Esophagus squamous epithelium (tissue), 4 donors: ENCODE data around the gene BCL2.

Experiments used
- CTCF ChIP-seq, 6 experiments: fragments of 450-650 bp in 4 of 6; fragments of 200-600 bp in 2 of 6; sonication (generic) in 2 of 6; IDR thresholded peaks; one replicate each; pipeline ENCODE4 v1.5.1; 2016 to 2019; ENCODE audit warnings: antibody characterized with exemption in 6 of 6, mild to moderate bottlenecking in 4 of 6, moderate library complexity in 4 of 6
- POLR2A ChIP-seq, 4 donors: fragments of 450-650 bp; IDR thresholded peaks; one replicate each; pipeline ENCODE4 v1.6.1; 2017; ENCODE audit warnings: antibody characterized with exemption in 4 of 4, mild to moderate bottlenecking in 4 of 4, moderate library complexity in 3 of 4

GRCh38 chr18:63259567-63260379 is 59.8 kb downstream of the BCL2 start:
- TF ChIP-seq CTCF (IDR thresholded peaks at IDR 0.05) (no peak), POLR2A (IDR thresholded peaks at IDR 0.05) (no peak)
